GM23338 (cell line): Measurements from ENCODE around the gene BMP15. TPM values are rescaled to one million over a fixed set of nuclear protein-coding genes. Genes with fewer than 3 reads are reported as not detected.

Experiments used
- ATAC-seq: fragments of 200-7000 bp; cut with Tn5 transposase; 3 replicates; pipeline ENCODE4 v1.9.1; 2020
- DNase-seq: peaks from one replicate; pipeline ENCODE4 v3.0.0-alpha.2; 2015; ENCODE audit warnings: low spot score
- H2AFZ ChIP-seq: fragments of 200-600 bp; sonication (generic); 2 replicates; pipeline ENCODE4 v1.8.0; 2016; ENCODE audit warnings: antibody characterized with exemption, mild to moderate bottlenecking, moderate library complexity
- H3F3A ChIP-seq: fragments of 200-600 bp; sonication (generic); replicated peaks from 2 replicates; pipeline ENCODE4 v1.8.0; 2017; ENCODE audit warnings: antibody characterized with exemption, mixed run types, low read depth
- H3K27ac ChIP-seq: fragments of 200-600 bp; sonication (generic); 2 replicates; pipeline ENCODE4 v1.6.1; 2016; ENCODE audit warnings: low read depth
- H3K27me3 ChIP-seq: fragments of 200-600 bp; sonication (generic); 2 replicates; pipeline ENCODE4 v1.8.0; 2016; ENCODE audit warnings: mild to moderate bottlenecking, mixed run types, moderate library complexity; ENCODE audit not compliant: insufficient read depth
- H3K36me3 ChIP-seq: fragments of 200-600 bp; sonication (generic); 2 replicates; pipeline ENCODE4 v1.8.0; 2016; ENCODE audit warnings: mild to moderate bottlenecking; ENCODE audit not compliant: insufficient read depth
- H3K4me1 ChIP-seq: fragments of 200-600 bp; sonication (generic); 2 replicates; pipeline ENCODE4 v1.8.0; 2016; ENCODE audit warnings: mild to moderate bottlenecking, moderate library complexity; ENCODE audit not compliant: insufficient read depth
- H3K4me2 ChIP-seq: fragments of 200-600 bp; sonication (generic); 2 replicates; pipeline ENCODE4 v1.7.1; 2017; ENCODE audit warnings: mixed run types
- H3K4me3 ChIP-seq: fragments of 200-600 bp; sonication (generic); 2 replicates; pipeline ENCODE4 v1.6.1; 2016; ENCODE audit warnings: mixed run types
- H3K79me2 ChIP-seq: fragments of 200-600 bp; sonication (generic); replicated peaks from 2 replicates; pipeline ENCODE4 v1.8.0; 2017; ENCODE audit warnings: mild to moderate bottlenecking; ENCODE audit not compliant: insufficient read depth
- H3K9me2 ChIP-seq: fragments of 200-600 bp; sonication (generic); 2 replicates; pipeline ENCODE4 v1.8.0; 2017; ENCODE audit not compliant: insufficient read depth
- H4K20me1 ChIP-seq: fragments of 200-600 bp; sonication (generic); replicated peaks from 2 replicates; pipeline ENCODE4 v1.8.0; 2017; ENCODE audit warnings: mild to moderate bottlenecking; ENCODE audit not compliant: insufficient read depth
- H3K27ac Mint-ChIP-seq: 2 replicates; pipeline ENCODE4 v1.8.0; 2020; ENCODE audit warnings: inconsistent platforms, mild to moderate bottlenecking, moderate library complexity, mixed read lengths
- H3K27me3 Mint-ChIP-seq: 3 replicates; pipeline ENCODE4 v1.8.0; 2022; ENCODE audit warnings: low read depth, mild to moderate bottlenecking, moderate library complexity, mixed read lengths, inconsistent platforms; ENCODE audit not compliant: insufficient read depth, poor library complexity
- H3K36me3 Mint-ChIP-seq: 3 replicates; pipeline ENCODE4 v1.8.0; 2021; ENCODE audit warnings: low read depth, mild to moderate bottlenecking, inconsistent platforms, moderate library complexity, mixed read lengths
- H3K4me1 Mint-ChIP-seq: 3 replicates; pipeline ENCODE4 v1.8.0; 2020; ENCODE audit warnings: mild to moderate bottlenecking, inconsistent platforms, mixed read lengths
- H3K4me3 Mint-ChIP-seq: 3 replicates; pipeline ENCODE4 v1.8.0; 2021; ENCODE audit warnings: moderate library complexity, mild to moderate bottlenecking, inconsistent platforms, mixed read lengths
- H3K9me3 Mint-ChIP-seq: 3 replicates; pipeline ENCODE4 v1.8.0; 2020; ENCODE audit warnings: moderate library complexity, mild to moderate bottlenecking, inconsistent platforms, mixed read lengths
- CREB1 ChIP-seq: fragments of 250-450 bp; sonication (Bioruptor Pico); IDR thresholded peaks from 2 replicates; pipeline ENCODE4 v1.5.0; 2020; ENCODE audit warnings: low read depth, mild to moderate bottlenecking, moderate library complexity
- CTCF ChIP-seq, 2 experiments: fragments of 200-600 bp in 1 of 2; sonication (generic) in 1 of 2; conservative IDR thresholded peaks; 2 replicates each; pipeline versions ENCODE4 v1.5.1 to v1.6.1; 2016 to 2017; ENCODE audit warnings: antibody characterized with exemption in 2 of 2, low read depth in 2 of 2, mild to moderate bottlenecking in 2 of 2, moderate library complexity in 1 of 2
- EZH2 ChIP-seq: fragments of 200-600 bp; sonication (generic); IDR thresholded peaks from one replicate; pipeline ENCODE4 v1.8.0; 2017; ENCODE audit warnings: antibody characterized with exemption, mild to moderate bottlenecking, low read depth; ENCODE audit not compliant: unreplicated experiment
- JUNB ChIP-seq: IDR thresholded peaks from one replicate; pipeline ENCODE4 v1.6.1; 2016; ENCODE audit warnings: antibody characterized with exemption; ENCODE audit not compliant: unreplicated experiment
- NANOG ChIP-seq: IDR thresholded peaks from 2 replicates; pipeline ENCODE4 v1.6.1; 2016; ENCODE audit warnings: antibody characterized with exemption, borderline replicate concordance
- REST ChIP-seq: IDR thresholded peaks from one replicate; pipeline ENCODE4 v1.6.1; 2018; ENCODE audit warnings: antibody characterized with exemption; ENCODE audit not compliant: unreplicated experiment
- STAT1 ChIP-seq: IDR thresholded peaks from one replicate; pipeline ENCODE4 v1.6.1; 2016; ENCODE audit warnings: antibody characterized with exemption; ENCODE audit not compliant: unreplicated experiment
- ZNF114 ChIP-seq: fragments of 250-450 bp; sonication (Bioruptor Pico); IDR thresholded peaks from 2 replicates; pipeline ENCODE4 v1.5.0; 2020; ENCODE audit warnings: mild to moderate bottlenecking, moderate library complexity
- ZNF462 ChIP-seq: fragments of 250-450 bp; sonication (Bioruptor Pico); IDR thresholded peaks from 2 replicates; pipeline ENCODE4 v1.5.0; 2020; ENCODE audit warnings: mild to moderate bottlenecking, moderate library complexity
- polyA plus RNA-seq: library from polyadenylated mRNA; unstranded; fragments of >200 nt; fragmentation: Nextera tagmentation; extraction: Ambion mirVana; gene quantifications from 2 replicates; pipeline ENCODE4 v1.2.1, GENCODE V29; 2016
- total RNA-seq: library from RNA; depleted of rRNA; stranded (reverse); fragments of >200 nt; shearing (Covaris generic); gene quantifications from 2 replicates; pipeline ENCODE4 v1.2.3, GENCODE V29; 2014

Gene BMP15
- total and polyA plus RNA-seq, 2 experiments from 2014 or later = not detected

GRCh38 chrX:50881028-50881427 lies 29.5 kb upstream of the BMP15 start:
- no peak overlapping the region for H3K4me3 Mint-ChIP-seq
- H3K36me3 ChIP-seq = no peaks in the 10 kb centered on the region
- H4K20me1 ChIP-seq = no peaks in the 10 kb centered on the region
- H2AFZ ChIP-seq = no peak overlapping the region
- H3K27me3 Mint-ChIP-seq = peaks cover 2% of the 10 kb centered on the region
- DNase-seq = no peak
- peaks cover 13% of the 10 kb centered on the region for H3K4me1 Mint-ChIP-seq
- H3K27ac Mint-ChIP-seq = no peak overlapping the region
- no peaks in the 10 kb centered on the region for H3F3A ChIP-seq
- no peaks in the 10 kb centered on the region for H3K36me3 Mint-ChIP-seq
- H3K9me3 Mint-ChIP-seq = no peaks in the 10 kb centered on the region
- H3K4me2 ChIP-seq = no peak overlapping the region
- TF ChIP-seq ZNF462 (CRISPR knock-in tag) = no peak
- no peak for TF ChIP-seq ZNF114 (CRISPR knock-in tag)
- TF ChIP-seq EZH2 = no peak
- no peak for TF ChIP-seq CREB1 (CRISPR knock-in tag)
- no peak for TF ChIP-seq REST
- no peak for TF ChIP-seq CTCF (conservative IDR thresholded peaks at IDR 0.05; ENCODE audit: low read depth in 2 of 2)
- no peak for TF ChIP-seq JUNB
- no peak for TF ChIP-seq NANOG
- no peak for TF ChIP-seq STAT1
- H3K4me1 ChIP-seq = peaks cover 8% of the 10 kb centered on the region; the same call in 1 of the 2 replicates
- no peaks in the 10 kb centered on the region for H3K27me3 ChIP-seq
- no peaks in the 10 kb centered on the region for H3K9me2 ChIP-seq
- no peak overlapping the region for H3K27ac ChIP-seq
- H3K79me2 ChIP-seq = no peaks in the 10 kb centered on the region
- H3K4me3 ChIP-seq = no peak overlapping the region
- no peak for ATAC-seq
